B cell (primary cell): Measurements from ENCODE around the gene HUS1. TPM values are rescaled to one million over a fixed set of nuclear protein-coding genes. Genes with fewer than 3 reads are reported as not detected.

ENCODE experiments used
- ATAC-seq: fragments of 200-7000 bp; cut with Tn5 transposase; one replicate; pipeline ENCODE4 v1.10.0; 2021; ENCODE audit warnings: low read depth, mild to moderate bottlenecking, moderate number of reproducible peaks, moderate library complexity
- CTCF ChIA-PET: fragments of 350-600 bp; sonication (Branson Sonifier 250); formaldehyde crosslinking; loops from one replicate; lab custom pipeline; 2021; ENCODE audit warnings: antibody characterized with exemption, inconsistent platforms; lab: Charles Lee
- POLR2A ChIA-PET: fragments of 350-600 bp; sonication (Branson Sonifier 250); formaldehyde crosslinking; loops from one replicate; lab custom pipeline; 2021; ENCODE audit warnings: antibody characterized with exemption; lab: Charles Lee
- DNase-seq: peaks from one replicate; pipeline ENCODE4 v3.0.0; 2013
- H2AFZ ChIP-seq: 2 replicates; pipeline ENCODE4 v1.6.1; 2012; ENCODE audit warnings: mild to moderate bottlenecking, low read depth, low read length; ENCODE audit not compliant: insufficient read depth, poor library complexity, severe bottlenecking
- H3K27ac ChIP-seq, 2 donors: 1 replicate in 1 of 2; 2 replicates in 1 of 2; pipeline ENCODE4 v1.5.1; 2012 to 2013; ENCODE audit warnings: low read length in 2 of 2, mild to moderate bottlenecking in 2 of 2, moderate library complexity in 1 of 2
- H3K27me3 ChIP-seq, 4 experiments: fragments of 200-600 bp in 1 of 4; sonication (generic) in 1 of 4; replicated peaks in 1 of 4; 1 replicate in 2 of 4; 2 replicates in 2 of 4; pipeline versions ENCODE4 v1.6.1 to v1.7.0; 2013 to 2016; ENCODE audit warnings: low read length in 3 of 4, mild to moderate bottlenecking in 2 of 4, mixed read lengths in 1 of 4, moderate library complexity in 1 of 4; ENCODE audit not compliant: insufficient read depth in 4 of 4, control insufficient read depth in 3 of 4; ENCODE audit errors: control extremely low read depth in 1 of 4
- H3K36me3 ChIP-seq, 2 experiments: replicated peaks in 1 of 2; 1 replicate in 1 of 2; 2 replicates in 1 of 2; pipeline versions ENCODE4 v1.6.1 to v1.7.1; 2013; ENCODE audit warnings: low read length in 1 of 2; ENCODE audit not compliant: insufficient read depth in 2 of 2, control insufficient read depth in 1 of 2; ENCODE audit errors: control extremely low read depth in 1 of 2, extremely low read depth in 1 of 2
- H3K4me1 ChIP-seq, 2 donors: fragments of 200-600 bp in 1 of 2; sonication (generic) in 1 of 2; 1 replicate in 1 of 2; 2 replicates in 1 of 2; pipeline versions ENCODE4 v1.5.1 to v1.6.1; 2013 to 2017; ENCODE audit warnings: low read length in 2 of 2; ENCODE audit not compliant: control insufficient read depth in 2 of 2, insufficient read depth in 2 of 2
- H3K4me2 ChIP-seq: replicated peaks from 2 replicates; pipeline ENCODE3; 2012; ENCODE audit warnings: mild to moderate bottlenecking, low read depth, low read length; ENCODE audit not compliant: poor library complexity, severe bottlenecking
- H3K4me3 ChIP-seq, 5 experiments: fragments of 200-600 bp in 1 of 5; sonication (generic) in 1 of 5; 1 replicate in 3 of 5; 2 replicates in 2 of 5; pipeline versions ENCODE4 v1.5.1 to v1.7.0; 2011 to 2016; ENCODE audit warnings: low read length in 4 of 5, mild to moderate bottlenecking in 4 of 5, low read depth in 2 of 5, control low read depth in 1 of 5, moderate library complexity in 1 of 5; ENCODE audit not compliant: insufficient read depth in 1 of 5; ENCODE audit errors: control extremely low read depth in 1 of 5, extremely low read depth in 1 of 5
- H3K79me2 ChIP-seq: fragments of 200-600 bp; sonication (generic); one replicate; pipeline ENCODE4 v1.6.0; 2016; ENCODE audit warnings: low read length; ENCODE audit not compliant: control insufficient read depth, insufficient read depth
- H3K9ac ChIP-seq: fragments of 200-600 bp; sonication (generic); 2 replicates; pipeline ENCODE4 v1.6.1; 2017; ENCODE audit warnings: mild to moderate bottlenecking, low read length, moderate library complexity
- H3K9me3 ChIP-seq, 3 donors: one replicate each; pipeline versions ENCODE4 v1.6.1 to v1.7.1; 2013; ENCODE audit warnings: low read length in 2 of 3; ENCODE audit not compliant: control insufficient read depth in 2 of 3, insufficient read depth in 1 of 3; ENCODE audit errors: control extremely low read depth in 1 of 3
- H4K20me1 ChIP-seq: 2 replicates; pipeline ENCODE4 v1.6.0; 2012; ENCODE audit warnings: mild to moderate bottlenecking, low read length; ENCODE audit not compliant: insufficient read depth, control insufficient read depth, poor library complexity, severe bottlenecking
- H3K27ac Mint-ChIP-seq: one replicate; pipeline ENCODE4 v1.8.0; 2021; ENCODE audit warnings: mixed read lengths
- H3K27me3 Mint-ChIP-seq: one replicate; pipeline ENCODE4 v1.8.0; 2021; ENCODE audit warnings: mixed read lengths
- H3K4me1 Mint-ChIP-seq: one replicate; pipeline ENCODE4 v1.8.0; 2021; ENCODE audit warnings: mixed read lengths
- H3K4me3 Mint-ChIP-seq: one replicate; pipeline ENCODE4 v1.8.0; 2021; ENCODE audit warnings: mixed read lengths
- H3K9me3 Mint-ChIP-seq: one replicate; pipeline ENCODE4 v1.8.0; 2022; ENCODE audit warnings: mixed read lengths; ENCODE audit not compliant: insufficient read depth
- CTCF ChIP-seq: fragments of 200-600 bp; IDR thresholded peaks from one replicate; pipeline ENCODE4 v1.8.0; 2022; ENCODE audit warnings: antibody characterized with exemption, mild to moderate bottlenecking
- EZH2 ChIP-seq: IDR thresholded peaks from 2 replicates; pipeline ENCODE4 v1.6.1; 2012; ENCODE audit warnings: borderline replicate concordance, low read depth, mild to moderate bottlenecking, moderate library complexity, low read length; ENCODE audit not compliant: insufficient read depth, poor library complexity, severe bottlenecking
- WGBS: methylation state at CpG from one replicate; pipeline ENCODE4 v1.1.5; 2013; ENCODE audit warnings: missing lambda C conversion rate; ENCODE audit not compliant: insufficient coverage; 5-methylcytosine and 5-hydroxymethylcytosine counted together
- intact Hi-C: fragments of 100-400 bp; cut with micrococcal nuclease; formaldehyde crosslinking; loops from one replicate; pipeline ENCODE4 v1.10.0; 2022
- polyA plus RNA-seq: library from polyadenylated mRNA; depleted of rRNA; stranded (reverse); fragments of >200 nt; gene quantifications from 2 replicates; pipeline ENCODE4 v1.2.3, GENCODE V29; 2012
- total RNA-seq, 2 donors: library from RNA; stranded (reverse); fragments of 120-200 nt in 1 of 2; gene quantifications; 1 replicate in 1 of 2; 2 replicates in 1 of 2; pipeline versions ENCODE4 v1.2.3 to v1.2.4, GENCODE V29; 2013 to 2022

The HUS1 gene
- total and polyA plus RNA-seq, 2 donors (not counting 1 experiment from before 2014, with no cell fraction given) = 37.7 to 61.6 TPM

- Histone ChIP-seq H3K4me1 (no peaks in the 10 kb centered on the region), H3K4me2 (no peak overlapping the region), H3K9me3 (no peaks in the 10 kb centered on the region), H3K79me2 (no peaks in the 10 kb centered on the region), H3K27me3 (no peaks in the 10 kb centered on the region), H3K27ac (no peak overlapping the region), H3K36me3 (peaks cover 0 to 8% of the 10 kb centered on the region in 2 experiments), H4K20me1 (no peaks in the 10 kb centered on the region), H2AFZ (no peak overlapping the region), H3K4me3 (no peak overlapping the region), H3K9ac (no peak overlapping the region)
- no peak for DNase-seq
- intact Hi-C loops = no loop called here
- ATAC-seq = no peak
- no peak overlapping the region for H3K4me3 Mint-ChIP-seq
- no peak for TF ChIP-seq CTCF
- TF ChIP-seq EZH2 = no peak
- WGBS = 81% methylated on average over 2 of the region's 4 CpGs
- no peaks in the 10 kb centered on the region for H3K27me3 Mint-ChIP-seq
- ChIA-PET POLR2A (no interaction called here), CTCF (no interaction called here)
- H3K9me3 Mint-ChIP-seq = no peaks in the 10 kb centered on the region
- H3K4me1 Mint-ChIP-seq = no peaks in the 10 kb centered on the region
- no peak overlapping the region for H3K27ac Mint-ChIP-seq
Measured at GRCh38 chr7:47952224-47952623, 27.2 kb downstream of the HUS1 start.

GRCh38 chr7:47951374-47951773, 28.0 kb downstream of the HUS1 start:
- Histone ChIP-seq H3K9ac (no peak overlapping the region), H3K9me3 (no peaks in the 10 kb centered on the region), H2AFZ (no peak overlapping the region), H3K27ac (no peak overlapping the region), H3K4me2 (no peak overlapping the region), H3K27me3 (no peaks in the 10 kb centered on the region), H3K4me1 (no peaks in the 10 kb centered on the region), H3K36me3 (peaks cover 0 to 6% of the 10 kb centered on the region in 2 experiments), H4K20me1 (no peaks in the 10 kb centered on the region), H3K4me3 (no peak overlapping the region), H3K79me2 (no peaks in the 10 kb centered on the region)
- POLR2A ChIA-PET = no interaction called here
- Mint-ChIP-seq H3K27ac (no peak overlapping the region), H3K27me3 (no peaks in the 10 kb centered on the region), H3K4me1 (no peaks in the 10 kb centered on the region), H3K4me3 (no peak overlapping the region), H3K9me3 (no peaks in the 10 kb centered on the region)
- TF ChIP-seq CTCF = no peak
- TF ChIP-seq EZH2 = no peak
- intact Hi-C loops = no loop called here
- no peak for ATAC-seq
- DNase-seq = no peak
- CTCF ChIA-PET = no interaction called here
